ENCODE measurements around the gene VLDLR. TPM values are rescaled to one million over a fixed set of nuclear protein-coding genes. Genes with fewer than 3 reads are reported as not detected.

VLDLR gene
- total and polyA plus RNA-seq, 7 experiments from 2014 or later = 0.07 to 8.1 TPM; not detected in 5

DNA sequence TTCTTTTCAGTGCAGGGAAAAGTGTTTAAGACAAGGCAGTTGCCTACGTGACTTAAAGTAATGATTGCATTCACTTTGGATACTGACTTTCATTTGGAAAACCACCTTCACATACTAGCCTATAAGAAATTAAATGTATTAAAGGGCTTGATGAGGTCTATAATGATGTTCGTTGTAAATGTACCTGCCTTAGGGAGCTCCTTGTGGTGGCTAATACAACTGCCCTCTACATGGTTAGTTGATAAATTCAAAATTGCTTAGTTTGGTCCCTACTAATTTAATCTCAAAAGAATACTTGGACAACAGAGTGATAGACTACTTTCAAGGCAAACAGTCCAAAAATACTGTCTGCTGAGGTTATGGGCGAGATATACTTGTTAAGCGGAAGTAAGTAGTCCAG lies 3.8 kb downstream of the VLDLR start:
- Mint-ChIP-seq H3K36me3 (peaks cover 0 to 15% (median 0%) of the 10 kb centered on the region in 5 donors), H3K4me1 (peaks cover 13 to 25% (median 21%) of the 10 kb centered on the region in 7 donors), H3K9me3 (peaks cover 0 to 2% (median 0%) of the 10 kb centered on the region in 11 donors), H3K27ac (no peak overlapping the region), H3K27me3 (peaks cover 36 to 60% (median 51%) of the 10 kb centered on the region in 5 donors), H3K4me3 (no peak overlapping the region)
- POLR2A ChIA-PET = no interaction called here
- Histone ChIP-seq H3K36me3 (ENCODE audit: control insufficient read depth in 2 of 3, insufficient read depth in 3 of 3, low read length in 3 of 3) (no peaks in the 10 kb centered on the region), H3K4me3 (ENCODE audit: low read length) (no peak overlapping the region), H3K9me3 (ENCODE audit: control insufficient read depth in 2 of 3, low read length in 3 of 3) (no peaks in the 10 kb centered on the region), H3K27ac (ENCODE audit: low read depth, low read length) (no peak overlapping the region), H3K27me3 (ENCODE audit: control insufficient read depth in 2 of 2, insufficient read depth in 2 of 2, low read length in 2 of 2) (peaks cover 0 to 9% of the 10 kb centered on the region in 2 donors), H3K4me1 (ENCODE audit: control insufficient read depth in 2 of 2, insufficient read depth in 2 of 2, low read length in 2 of 2) (peaks cover 0 to 7% of the 10 kb centered on the region in 2 donors)
- CTCF ChIA-PET = no interaction called here
- intact Hi-C loops (cut with micrococcal nuclease) = no loop called here
- DNase-seq = no peak
- no peak for ATAC-seq

DNA sequence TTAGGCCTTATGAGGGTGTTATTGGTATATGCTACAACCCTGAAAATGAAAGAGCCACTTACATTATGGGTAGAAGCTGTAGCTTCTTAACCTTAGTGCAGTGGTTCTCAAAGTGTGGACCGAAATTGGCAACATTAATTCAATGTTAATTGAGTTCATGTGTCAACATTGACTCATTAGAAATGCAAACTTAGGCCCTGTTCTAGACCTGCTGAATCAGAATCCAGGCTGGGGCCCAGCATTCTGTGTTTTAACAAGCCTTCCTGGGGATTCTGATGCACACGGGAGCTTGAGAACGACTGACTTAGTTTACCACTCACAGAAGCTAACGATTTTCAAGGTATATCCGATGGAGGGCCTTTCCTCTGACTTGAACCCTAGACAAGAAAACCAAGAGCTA lies 7.3 kb downstream of the VLDLR start:
- ChIA-PET POLR2A (no interaction called here), CTCF (no interaction called here)
- ATAC-seq (no peak), DNase-seq (no peak)
- no peaks in the 10 kb centered on the region for H3K27me3 ChIP-seq (ENCODE audit: control insufficient read depth in 2 of 2, insufficient read depth in 2 of 2, low read length in 2 of 2)
- no peak overlapping the region for H3K4me3 ChIP-seq (ENCODE audit: low read length)
- H3K36me3 ChIP-seq (ENCODE audit: control insufficient read depth in 2 of 3, insufficient read depth in 3 of 3, low read length in 3 of 3) = no peaks in the 10 kb centered on the region
- no peak overlapping the region for H3K27ac Mint-ChIP-seq
- H3K27ac ChIP-seq (ENCODE audit: low read depth, low read length) = no peak overlapping the region
- H3K9me3 ChIP-seq (ENCODE audit: control insufficient read depth in 2 of 3, low read length in 3 of 3) = no peaks in the 10 kb centered on the region
- intact Hi-C loops (cut with micrococcal nuclease) = no loop called here
- no peaks in the 10 kb centered on the region for H3K4me1 ChIP-seq (ENCODE audit: control insufficient read depth in 2 of 2, insufficient read depth in 2 of 2, low read length in 2 of 2)
- peaks cover 17 to 46% (median 28%) of the 10 kb centered on the region in 5 donors for H3K27me3 Mint-ChIP-seq
- H3K36me3 Mint-ChIP-seq = peaks cover 0 to 13% (median 0%) of the 10 kb centered on the region in 5 donors
- H3K4me3 Mint-ChIP-seq = no peak overlapping the region
- peaks cover 0 to 4% (median 0%) of the 10 kb centered on the region in 11 donors for H3K9me3 Mint-ChIP-seq
- H3K4me1 Mint-ChIP-seq = peaks cover 0 to 5% (median 0%) of the 10 kb centered on the region in 7 donors

DNA sequence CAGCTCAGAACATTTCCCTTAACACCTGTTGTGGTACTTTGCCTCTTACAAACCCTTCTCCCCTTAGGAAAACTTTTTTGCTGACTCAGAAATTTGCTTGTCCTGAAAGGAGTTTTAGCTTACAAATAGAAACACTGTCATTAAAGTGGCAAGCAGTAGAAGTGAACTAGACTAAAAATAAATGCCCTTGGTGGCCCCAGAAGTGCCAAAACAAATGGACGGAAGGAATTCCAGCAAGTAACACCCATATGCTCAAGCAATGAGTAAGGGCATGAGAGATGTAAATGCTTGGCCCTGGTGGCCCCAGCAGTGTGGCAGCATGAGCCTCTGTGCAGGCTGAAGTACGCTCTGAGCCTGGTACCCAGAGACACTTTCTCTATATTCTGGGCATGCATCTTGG lies 8.6 kb downstream of the VLDLR start:
- Mint-ChIP-seq H3K36me3 (peaks cover 0 to 9% (median 0%) of the 10 kb centered on the region in 5 donors), H3K27ac (no peak overlapping the region), H3K4me3 (no peak overlapping the region), H3K4me1 (peaks cover 0 to 7% (median 0%) of the 10 kb centered on the region in 7 donors), H3K9me3 (peaks cover 0 to 4% (median 0%) of the 10 kb centered on the region in 11 donors), H3K27me3 (peaks cover 6 to 36% (median 21%) of the 10 kb centered on the region in 5 donors)
- H3K4me1 ChIP-seq (ENCODE audit: control insufficient read depth in 2 of 2, insufficient read depth in 2 of 2, low read length in 2 of 2) = no peaks in the 10 kb centered on the region
- POLR2A ChIA-PET = no interaction called here
- H3K4me3 ChIP-seq (ENCODE audit: low read length) = no peak overlapping the region
- H3K9me3 ChIP-seq (ENCODE audit: control insufficient read depth in 2 of 3, low read length in 3 of 3) = no peaks in the 10 kb centered on the region
- intact Hi-C loops (cut with micrococcal nuclease) = no loop called here
- H3K36me3 ChIP-seq (ENCODE audit: control insufficient read depth in 2 of 3, insufficient read depth in 3 of 3, low read length in 3 of 3) = no peaks in the 10 kb centered on the region
- CTCF ChIA-PET = no interaction called here
- ATAC-seq = no peak
- no peak overlapping the region for H3K27ac ChIP-seq (ENCODE audit: low read depth, low read length)
- DNase-seq = no peak
- no peaks in the 10 kb centered on the region for H3K27me3 ChIP-seq (ENCODE audit: control insufficient read depth in 2 of 2, insufficient read depth in 2 of 2, low read length in 2 of 2)

DNA sequence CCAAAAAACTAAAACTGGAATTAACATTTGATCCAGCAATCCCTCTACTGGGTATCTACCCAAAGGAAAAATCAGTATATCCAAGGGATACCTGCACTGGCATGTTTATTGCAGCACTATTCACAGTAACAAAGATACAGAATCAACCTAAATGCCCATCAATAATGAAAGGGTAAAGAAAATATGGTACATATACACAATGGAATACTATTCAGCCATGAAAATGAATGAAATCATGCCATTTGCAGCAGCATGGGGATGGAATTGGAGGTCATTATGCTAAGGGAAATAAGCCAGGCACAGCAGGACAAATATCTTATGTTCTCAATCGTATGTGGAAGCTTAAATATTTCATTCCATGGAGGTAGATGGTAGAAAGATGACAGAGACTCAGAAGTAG lies 9.7 kb downstream of the VLDLR start:
- Histone ChIP-seq H3K27me3 (ENCODE audit: control insufficient read depth in 2 of 2, insufficient read depth in 2 of 2, low read length in 2 of 2) (no peaks in the 10 kb centered on the region), H3K9me3 (ENCODE audit: control insufficient read depth in 2 of 3, low read length in 3 of 3) (no peaks in the 10 kb centered on the region), H3K36me3 (ENCODE audit: control insufficient read depth in 2 of 3, insufficient read depth in 3 of 3, low read length in 3 of 3) (no peaks in the 10 kb centered on the region), H3K4me3 (ENCODE audit: low read length) (no peak overlapping the region), H3K27ac (ENCODE audit: low read depth, low read length) (no peak overlapping the region), H3K4me1 (ENCODE audit: control insufficient read depth in 2 of 2, insufficient read depth in 2 of 2, low read length in 2 of 2) (no peaks in the 10 kb centered on the region)
- ATAC-seq = no peak
- Mint-ChIP-seq H3K4me1 (peaks cover 0 to 7% (median 0%) of the 10 kb centered on the region in 7 donors), H3K27ac (no peak overlapping the region), H3K36me3 (peaks cover 0 to 14% (median 0%) of the 10 kb centered on the region in 5 donors), H3K4me3 (no peak overlapping the region), H3K27me3 (peaks cover 3 to 25% (median 16%) of the 10 kb centered on the region in 5 donors), H3K9me3 (peaks cover 0 to 4% (median 0%) of the 10 kb centered on the region in 11 donors)
- intact Hi-C loops (cut with micrococcal nuclease) = no loop called here
- DNase-seq = no peak
- ChIA-PET POLR2A (no interaction called here), CTCF (no interaction called here)

DNA sequence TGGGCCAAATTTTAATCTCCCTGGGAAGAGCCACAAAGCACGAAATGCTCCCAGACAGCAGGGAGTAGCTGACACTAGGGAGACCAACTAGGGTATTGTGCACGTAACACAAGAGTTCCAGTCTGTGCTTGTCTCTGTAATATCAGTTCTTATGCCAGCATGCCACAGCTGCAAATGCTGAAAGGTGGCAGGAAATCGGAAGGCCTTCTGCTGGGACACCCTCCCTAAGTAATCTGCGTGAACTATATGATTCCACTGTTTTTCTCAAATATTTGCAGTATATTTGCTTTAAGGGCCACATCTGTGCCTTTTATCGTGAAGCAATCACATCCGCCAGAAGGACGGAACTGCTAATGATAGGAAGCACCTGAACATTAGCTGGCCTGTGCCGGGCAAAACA lies 12.6 kb downstream of the VLDLR start:
- DNase-seq (no peak), ATAC-seq (no peak)
- intact Hi-C loops (cut with micrococcal nuclease) = no loop called here
- Mint-ChIP-seq H3K36me3 (peaks cover 0 to 18% (median 0%) of the 10 kb centered on the region in 5 donors), H3K27ac (no peak overlapping the region), H3K27me3 (peaks cover 3 to 14% (median 10%) of the 10 kb centered on the region in 5 donors), H3K4me3 (peak overlapping the region in 1 of 10 donors; percentile 49), H3K9me3 (peaks cover 0 to 4% (median 0%) of the 10 kb centered on the region in 11 donors), H3K4me1 (peaks cover 0 to 10% (median 0%) of the 10 kb centered on the region in 7 donors)
- Histone ChIP-seq H3K27ac (ENCODE audit: low read depth, low read length) (no peak overlapping the region), H3K36me3 (ENCODE audit: control insufficient read depth in 2 of 3, insufficient read depth in 3 of 3, low read length in 3 of 3) (no peaks in the 10 kb centered on the region), H3K4me3 (ENCODE audit: low read length) (no peak overlapping the region), H3K4me1 (ENCODE audit: control insufficient read depth in 2 of 2, insufficient read depth in 2 of 2, low read length in 2 of 2) (no peaks in the 10 kb centered on the region), H3K9me3 (ENCODE audit: control insufficient read depth in 2 of 3, low read length in 3 of 3) (no peaks in the 10 kb centered on the region), H3K27me3 (ENCODE audit: control insufficient read depth in 2 of 2, insufficient read depth in 2 of 2, low read length in 2 of 2) (no peaks in the 10 kb centered on the region)
- CTCF ChIA-PET = no interaction called here
- POLR2A ChIA-PET = no interaction called here

DNA sequence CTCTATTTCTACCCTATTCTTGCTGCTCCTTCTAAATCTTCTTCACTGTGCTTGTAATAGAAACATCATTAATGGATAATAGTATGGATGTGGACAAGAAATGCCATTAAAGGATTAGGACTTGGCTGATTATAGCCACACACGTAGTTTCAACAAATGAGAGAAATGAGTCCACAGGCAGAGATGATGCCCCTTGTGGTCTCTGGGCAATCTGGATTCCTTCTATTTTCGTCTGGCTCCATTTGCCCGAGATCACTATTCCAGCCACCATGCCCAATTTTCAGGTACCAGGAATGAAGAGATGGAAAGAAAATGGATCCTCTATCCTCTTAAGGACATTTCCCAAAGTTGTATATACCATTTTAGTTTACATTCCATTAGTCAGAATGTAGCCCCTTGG lies 13.2 kb downstream of the VLDLR start:
- H3K4me3 ChIP-seq (ENCODE audit: low read length) = no peak overlapping the region
- intact Hi-C loops (cut with micrococcal nuclease) = no loop called here
- CTCF ChIA-PET = no interaction called here

DNA sequence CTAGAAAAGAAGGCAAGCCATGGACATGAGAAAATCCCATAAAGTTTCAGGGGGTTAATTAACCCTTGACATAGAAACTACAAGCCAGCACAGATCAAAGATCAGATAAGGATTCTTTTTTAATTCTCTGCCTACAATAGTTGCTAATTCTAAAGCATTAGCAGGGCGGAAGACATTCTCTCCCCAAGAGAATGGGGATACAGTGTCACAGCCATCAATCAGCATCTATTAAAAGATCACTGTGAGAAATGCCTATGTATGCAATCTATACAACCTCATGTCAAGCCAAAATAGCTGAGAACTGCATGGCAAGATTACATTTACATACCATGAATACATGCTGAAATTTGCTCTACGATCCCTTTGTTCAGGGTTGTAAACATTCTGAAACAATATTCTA lies 14.3 kb downstream of the VLDLR start:
- ChIA-PET CTCF (no interaction called here), POLR2A (no interaction called here)
- H3K27me3 Mint-ChIP-seq = peaks cover 3 to 15% (median 9%) of the 10 kb centered on the region in 5 donors
- DNase-seq (no peak), ATAC-seq (no peak)
- Histone ChIP-seq H3K27me3 (ENCODE audit: control insufficient read depth in 2 of 2, insufficient read depth in 2 of 2, low read length in 2 of 2) (no peaks in the 10 kb centered on the region), H3K4me3 (ENCODE audit: low read length) (no peak overlapping the region), H3K27ac (ENCODE audit: low read depth, low read length) (no peak overlapping the region), H3K9me3 (ENCODE audit: control insufficient read depth in 2 of 3, low read length in 3 of 3) (no peaks in the 10 kb centered on the region), H3K36me3 (ENCODE audit: control insufficient read depth in 2 of 3, insufficient read depth in 3 of 3, low read length in 3 of 3) (no peaks in the 10 kb centered on the region), H3K4me1 (ENCODE audit: control insufficient read depth in 2 of 2, insufficient read depth in 2 of 2, low read length in 2 of 2) (no peaks in the 10 kb centered on the region)
- H3K27ac Mint-ChIP-seq = no peak overlapping the region
- peaks cover 0 to 5% (median 0%) of the 10 kb centered on the region in 11 donors for H3K9me3 Mint-ChIP-seq
- H3K4me3 Mint-ChIP-seq = no peak overlapping the region
- peaks cover 0 to 16% (median 0%) of the 10 kb centered on the region in 7 donors for H3K4me1 Mint-ChIP-seq
- H3K36me3 Mint-ChIP-seq = peaks cover 0 to 27% (median 0%) of the 10 kb centered on the region in 5 donors
- intact Hi-C loops (cut with micrococcal nuclease) = no loop called here

More for the DNA sequence above, 13.2 kb downstream of the VLDLR start:
- ATAC-seq = no peak
- no peaks in the 10 kb centered on the region for H3K36me3 ChIP-seq (ENCODE audit: control insufficient read depth in 2 of 3, insufficient read depth in 3 of 3, low read length in 3 of 3)
- peaks cover 0 to 16% (median 0%) of the 10 kb centered on the region in 7 donors for H3K4me1 Mint-ChIP-seq
- H3K36me3 Mint-ChIP-seq = peaks cover 0 to 19% (median 0%) of the 10 kb centered on the region in 5 donors
- no peaks in the 10 kb centered on the region for H3K27me3 ChIP-seq (ENCODE audit: control insufficient read depth in 2 of 2, insufficient read depth in 2 of 2, low read length in 2 of 2)
- no peak overlapping the region for H3K27ac ChIP-seq (ENCODE audit: low read depth, low read length)
- no peak for DNase-seq
- peaks cover 3 to 14% (median 10%) of the 10 kb centered on the region in 5 donors for H3K27me3 Mint-ChIP-seq
- POLR2A ChIA-PET = no interaction called here
- no peak overlapping the region for H3K27ac Mint-ChIP-seq
- H3K9me3 ChIP-seq (ENCODE audit: control insufficient read depth in 2 of 3, low read length in 3 of 3) = no peaks in the 10 kb centered on the region
- no peaks in the 10 kb centered on the region for H3K4me1 ChIP-seq (ENCODE audit: control insufficient read depth in 2 of 2, insufficient read depth in 2 of 2, low read length in 2 of 2)
- H3K4me3 Mint-ChIP-seq = peak overlapping the region in 1 of 10 donors; percentile 49
- H3K9me3 Mint-ChIP-seq = peaks cover 0 to 4% (median 0%) of the 10 kb centered on the region in 11 donors
